GM12878 (cell line): Measurements from ENCODE around the gene BCOR. TPM values are rescaled to one million over a fixed set of nuclear protein-coding genes. Genes with fewer than 3 reads are reported as not detected.

Experiments
- ATAC-seq: fragments of 200-7000 bp; cut with Tn5 transposase; 3 replicates; pipeline ENCODE4 v1.9.1; 2020; ENCODE audit warnings: mild to moderate bottlenecking, moderate library complexity
- BruUV-seq: library from RNA; stranded (reverse); fragments of 400-500 nt; replicated peaks from 2 replicates; lab custom pipeline; 2021; lab: Mats Ljungman, UMichigan
- CTCF ChIA-PET: fragments of 300-600 bp; sonication (Branson Sonifier 250); formaldehyde crosslinking; extraction: SDS; loops from one replicate; lab custom pipeline; 2021; ENCODE audit warnings: inconsistent platforms; lab: Yijun Ruan, JAX
- POLR2A ChIA-PET: fragments of 350-600 bp; formaldehyde crosslinking; extraction: SDS; loops from one replicate; lab custom pipeline; 2021; ENCODE audit warnings: inconsistent platforms; lab: Charles Lee
- RAD21 ChIA-PET: fragments of 300-600 bp; sonication (Branson Sonifier 250); formaldehyde crosslinking; loops from one replicate; lab custom pipeline; 2023; ENCODE audit warnings: antibody characterized with exemption; ENCODE audit not compliant: unreplicated experiment; lab: Charles Lee
- SMC1A ChIA-PET: fragments of 300-600 bp; sonication (Branson Sonifier 250); formaldehyde crosslinking; loops from one replicate; lab custom pipeline; 2023; ENCODE audit not compliant: unreplicated experiment, uncharacterized antibody; lab: Charles Lee
- DNase-seq: peaks from one replicate; pipeline ENCODE4 v3.0.0-alpha.2; 2011; ENCODE audit warnings: low read depth, low spot score
- FAIRE-seq: peaks from 3 replicates; lab custom pipeline; 2011; peaks lifted over from hg19 to GRCh38; lab: Jason Lieb, UNC
- H2AFZ ChIP-seq: 2 replicates; pipeline ENCODE4 v1.6.0; 2011; ENCODE audit warnings: low read depth, low read length, control low read depth; ENCODE audit not compliant: control insufficient read depth
- H3K27ac ChIP-seq: 2 replicates; pipeline ENCODE4 v1.5.1; 2011; ENCODE audit warnings: control low read depth; ENCODE audit not compliant: control insufficient read depth, insufficient read depth
- H3K27me3 ChIP-seq, 2 experiments: replicated peaks in 1 of 2; 2 replicates each; pipeline versions ENCODE4 v1.6.0 to v1.6.1; 2011; ENCODE audit warnings: low read length in 1 of 2; ENCODE audit not compliant: control insufficient read depth in 2 of 2, insufficient read depth in 2 of 2
- H3K36me3 ChIP-seq, 2 experiments: 2 replicates each; pipeline ENCODE4 v1.5.1; 2011; ENCODE audit warnings: low read length in 1 of 2; ENCODE audit not compliant: control insufficient read depth in 2 of 2, insufficient read depth in 2 of 2
- H3K4me1 ChIP-seq: 2 replicates; pipeline ENCODE4 v1.6.1; 2011; ENCODE audit warnings: mild to moderate bottlenecking, low read length, moderate library complexity, mixed read lengths; ENCODE audit not compliant: control insufficient read depth, insufficient read depth
- H3K4me2 ChIP-seq: 2 replicates; pipeline ENCODE4 v1.6.0; 2011; ENCODE audit warnings: control low read depth; ENCODE audit not compliant: control insufficient read depth, insufficient read depth
- H3K4me3 ChIP-seq: fragments of 200-600 bp; sonication (generic); 2 replicates; pipeline ENCODE4 v1.5.1; 2016
- H3K79me2 ChIP-seq: 2 replicates; pipeline ENCODE4 v1.6.0; 2011; ENCODE audit warnings: low read length; ENCODE audit not compliant: control insufficient read depth, insufficient read depth
- H3K9ac ChIP-seq: 2 replicates; pipeline ENCODE4 v1.8.0; 2011; ENCODE audit warnings: low read length, control low read depth, mixed read lengths; ENCODE audit not compliant: control insufficient read depth, insufficient read depth
- H3K9me3 ChIP-seq: replicated peaks from 3 replicates; pipeline ENCODE4 v1.5.1; 2011; ENCODE audit warnings: mild to moderate bottlenecking, low read length; ENCODE audit not compliant: control insufficient read depth, insufficient read depth
- H4K20me1 ChIP-seq: 2 replicates; pipeline ENCODE4 v1.6.0; 2011; ENCODE audit not compliant: control insufficient read depth, insufficient read depth
- ATF7 ChIP-seq: fragments of 450-650 bp; IDR thresholded peaks from 2 replicates; pipeline ENCODE4 v1.6.1; 2016; ENCODE audit warnings: low read depth, mild to moderate bottlenecking
- BCL11A ChIP-seq: IDR thresholded peaks from 2 replicates; pipeline ENCODE4 v1.6.1; 2011; ENCODE audit warnings: low read depth, low read length
- HSF1 ChIP-seq: fragments of 150-350 bp; IDR thresholded peaks from 2 replicates; pipeline ENCODE4 v1.6.1; 2014; ENCODE audit warnings: mild to moderate bottlenecking, low read depth, low read length
- IRF4 ChIP-seq: IDR thresholded peaks from 2 replicates; pipeline ENCODE4 v1.6.1; 2011; ENCODE audit warnings: low read depth, low read length
- NBN ChIP-seq: fragments of 450-650 bp; IDR thresholded peaks from 2 replicates; pipeline ENCODE4 v1.6.1; 2016
- NFIC ChIP-seq: IDR thresholded peaks from 2 replicates; pipeline ENCODE4 v1.6.1; 2012; ENCODE audit warnings: low read depth, mild to moderate bottlenecking, inconsistent platforms, low read length, moderate library complexity
- SMAD5 ChIP-seq: IDR thresholded peaks from 2 replicates; pipeline ENCODE4 v1.6.1; 2016; ENCODE audit warnings: antibody characterized with exemption, low read depth
- SREBF1 ChIP-seq: IDR thresholded peaks from 2 replicates; pipeline ENCODE4 v1.6.1; 2012; ENCODE audit warnings: mild to moderate bottlenecking, low read length
- STAT1 ChIP-seq: fragments of 450-650 bp; conservative IDR thresholded peaks from 2 replicates; pipeline ENCODE4 v1.6.1; 2014; ENCODE audit warnings: antibody characterized with exemption, mild to moderate bottlenecking
- ZNF622 ChIP-seq: fragments of 450-650 bp; IDR thresholded peaks from 2 replicates; pipeline ENCODE4 v1.6.1; 2017; ENCODE audit warnings: mild to moderate bottlenecking, inconsistent platforms
- WGBS: methylation state at CpG from one replicate; pipeline ENCODE4 v1.1.6; 2016; ENCODE audit warnings: low lambda C conversion rate; ENCODE audit not compliant: insufficient replicate concordance, insufficient coverage; ENCODE audit errors: missing lambda C conversion rate; 5-methylcytosine and 5-hydroxymethylcytosine counted together
- in situ Hi-C: fragments of 300-500 bp; cut with MboI; formaldehyde crosslinking; loops from 9 replicates; pipeline ENCODE4 v1.14.3; 2018; ENCODE audit warnings: mixed read lengths
- intact Hi-C: fragments of 100-400 bp; cut with micrococcal nuclease; formaldehyde crosslinking; loops from one replicate; pipeline ENCODE4 v1.14.2; 2022; ENCODE audit not compliant: unreplicated experiment
- polyA plus RNA-seq, 11 experiments: library from polyadenylated mRNA; depleted of rRNA in 4 of 11; unstranded in 6 of 11; stranded (reverse) in 5 of 11; fragments of >200 nt; fragmentation: Nextera tagmentation in 4 of 11; fragmentation: Illumina TruSeq in 1 of 11; extraction: Ambion mirVana in 4 of 11; extraction: Trizol in 1 of 11; gene quantifications; 1 replicate in 1 of 11; 2 replicates in 10 of 11; pipeline versions ENCODE4 v1.2.1 to v1.2.3, GENCODE V29; 2011 to 2016; ENCODE audit warnings: inconsistent platforms in 2 of 11, missing spikeins in 2 of 11, low read depth in 1 of 11
- total RNA-seq, 4 experiments: library from RNA; depleted of rRNA in 3 of 4; stranded (reverse); fragments of >200 nt in 3 of 4; fragmentation: Illumina TruSeq in 1 of 4; extraction: Trizol in 1 of 4; gene quantifications; 2 replicates each; pipeline versions ENCODE4 v1.2.1 to v1.2.3, GENCODE V29; 2013 to 2021

The BCOR gene
- total and polyA plus RNA-seq, 10 of the 15 experiments (the other 5 are each of a cell fraction or from before 2014, with no cell fraction given) = 5.1 to 16.4 (median 10.1) TPM

- in situ Hi-C loops (no loop called here), intact Hi-C loops (no loop called here)
- ChIA-PET POLR2A (no interaction called here), CTCF (no interaction called here), SMC1A (no interaction called here), RAD21 (no interaction called here)
- TF ChIP-seq NFIC (no peak), SMAD5 (no peak), STAT1 (no peak), ZNF622 (no peak), SREBF1 (no peak), BCL11A (no peak), IRF4 (no peak), NBN (no peak), HSF1 (no peak), ATF7 (no peak)
- no peak overlapping the region for H3K4me3 ChIP-seq
- H3K27me3 ChIP-seq = no peaks in the 10 kb centered on the region
- no peak overlapping the region for H3K9ac ChIP-seq
- 54% methylated on average over 16 of the region's 16 CpGs for WGBS
- no TSS peak for BruUV-seq
- no peak overlapping the region for H2AFZ ChIP-seq
- DNase-seq = no peak
- H3K36me3 ChIP-seq = peaks cover 1 to 16% of the 10 kb centered on the region in 2 experiments; a peak in 3 of 4 replicates
- H4K20me1 ChIP-seq = no peaks in the 10 kb centered on the region; the same call in 1 of the 2 replicates
- no peaks in the 10 kb centered on the region for H3K79me2 ChIP-seq
- no peaks in the 10 kb centered on the region for H3K9me3 ChIP-seq
- no peaks in the 10 kb centered on the region for H3K4me1 ChIP-seq
- no peak for FAIRE-seq
- H3K27ac ChIP-seq = no peak overlapping the region
- no peak for ATAC-seq
- H3K4me2 ChIP-seq = no peak overlapping the region
These were observed 32.3 kb downstream of the BCOR start for GRCh38 chrX:40065296-40066046.
